ENCODE measurements around the gene DIS3L2.

The DIS3L2 gene

GRCh38 chr2:231926761-231927565 is 34.5 kb upstream of the DIS3L2 start:
- ATAC-seq (ENCODE audit: low read depth), result peak; percentile 33
- H3K4me3 ChIP-seq (ENCODE audit: severe bottlenecking), result peak overlapping the region; percentile 17

GRCh38 chr2:231927566-231927890 is 34.0 kb upstream of the DIS3L2 start:
- peaks cover 57% of the 10 kb centered on the region for H3K27me3 ChIP-seq (ENCODE audit: insufficient read depth, poor library complexity, severe bottlenecking)
- no peak for ATAC-seq (ENCODE audit: low read depth)
- TF ChIP-seq CTCF (IDR thresholded peaks at IDR 0.05; ENCODE audit: poor library complexity, severe bottlenecking), result no peak
- H3K9me3 ChIP-seq (ENCODE audit: severe bottlenecking), result no peaks in the 10 kb centered on the region
- H3K27ac ChIP-seq (ENCODE audit: poor library complexity, severe bottlenecking), result no peak overlapping the region
- H3K36me3 ChIP-seq (ENCODE audit: low read depth), result no peaks in the 10 kb centered on the region
- no peaks in the 10 kb centered on the region for H3K4me1 ChIP-seq (ENCODE audit: insufficient read depth, poor library complexity, severe bottlenecking)
- DNase-seq (ENCODE audit: low spot score), result peak; percentile 17
- no peak overlapping the region for H3K4me3 ChIP-seq (ENCODE audit: severe bottlenecking)

More at GRCh38 chr2:231926761-231927565, 34.5 kb upstream of the DIS3L2 start:
- Histone ChIP-seq H3K36me3 (ENCODE audit: low read depth) (no peaks in the 10 kb centered on the region), H3K4me1 (ENCODE audit: insufficient read depth, poor library complexity, severe bottlenecking) (no peaks in the 10 kb centered on the region), H3K27ac (ENCODE audit: poor library complexity, severe bottlenecking) (no peak overlapping the region), H3K9me3 (ENCODE audit: severe bottlenecking) (no peaks in the 10 kb centered on the region), H3K27me3 (ENCODE audit: insufficient read depth, poor library complexity, severe bottlenecking) (peaks cover 57% of the 10 kb centered on the region)
- peak; percentile 60 for DNase-seq (ENCODE audit: low spot score)
- peak; percentile 36 for TF ChIP-seq CTCF (IDR thresholded peaks at IDR 0.05; ENCODE audit: poor library complexity, severe bottlenecking)

- Histone ChIP-seq H3K27me3 (ENCODE audit: insufficient read depth, poor library complexity, severe bottlenecking) (peaks cover 48% of the 10 kb centered on the region), H3K36me3 (ENCODE audit: low read depth) (no peaks in the 10 kb centered on the region), H3K27ac (ENCODE audit: poor library complexity, severe bottlenecking) (no peak overlapping the region), H3K4me3 (ENCODE audit: severe bottlenecking) (no peak overlapping the region), H3K9me3 (ENCODE audit: severe bottlenecking) (no peaks in the 10 kb centered on the region), H3K4me1 (ENCODE audit: insufficient read depth, poor library complexity, severe bottlenecking) (no peaks in the 10 kb centered on the region)
- no peak for TF ChIP-seq CTCF (IDR thresholded peaks at IDR 0.05; ENCODE audit: poor library complexity, severe bottlenecking)
- DNase-seq (ENCODE audit: low spot score) (peak; percentile 52), ATAC-seq (ENCODE audit: low read depth) (no peak)
Measured at GRCh38 chr2:231928481-231928880, 33.0 kb upstream of the DIS3L2 start.

- Histone ChIP-seq H3K36me3 (ENCODE audit: low read depth) (no peaks in the 10 kb centered on the region), H3K9me3 (ENCODE audit: severe bottlenecking) (no peaks in the 10 kb centered on the region), H3K27me3 (ENCODE audit: insufficient read depth, poor library complexity, severe bottlenecking) (peaks cover 41% of the 10 kb centered on the region), H3K4me3 (ENCODE audit: severe bottlenecking) (no peak overlapping the region), H3K27ac (ENCODE audit: poor library complexity, severe bottlenecking) (no peak overlapping the region), H3K4me1 (ENCODE audit: insufficient read depth, poor library complexity, severe bottlenecking) (no peaks in the 10 kb centered on the region)
- TF ChIP-seq CTCF (IDR thresholded peaks at IDR 0.05; ENCODE audit: poor library complexity, severe bottlenecking), result no peak
- peak; percentile 28 for DNase-seq (ENCODE audit: low spot score)
- ATAC-seq (ENCODE audit: low read depth), result no peak
Measured at GRCh38 chr2:231928901-231929725, 32.4 kb upstream of the DIS3L2 start.
